Erythroblast (primary cell): ENCODE measurements around the gene HOXA13.

Source experiments
- GATA1 ChIP-seq: IDR thresholded peaks from 2 replicates; pipeline ENCODE4 v1.6.1; 2011; ENCODE audit warnings: low read depth, mild to moderate bottlenecking, control low read depth, low read length, moderate library complexity
- POLR2A ChIP-seq: IDR thresholded peaks from 2 replicates; pipeline ENCODE4 v1.6.1; 2011; ENCODE audit warnings: mild to moderate bottlenecking, low read length

DNA sequence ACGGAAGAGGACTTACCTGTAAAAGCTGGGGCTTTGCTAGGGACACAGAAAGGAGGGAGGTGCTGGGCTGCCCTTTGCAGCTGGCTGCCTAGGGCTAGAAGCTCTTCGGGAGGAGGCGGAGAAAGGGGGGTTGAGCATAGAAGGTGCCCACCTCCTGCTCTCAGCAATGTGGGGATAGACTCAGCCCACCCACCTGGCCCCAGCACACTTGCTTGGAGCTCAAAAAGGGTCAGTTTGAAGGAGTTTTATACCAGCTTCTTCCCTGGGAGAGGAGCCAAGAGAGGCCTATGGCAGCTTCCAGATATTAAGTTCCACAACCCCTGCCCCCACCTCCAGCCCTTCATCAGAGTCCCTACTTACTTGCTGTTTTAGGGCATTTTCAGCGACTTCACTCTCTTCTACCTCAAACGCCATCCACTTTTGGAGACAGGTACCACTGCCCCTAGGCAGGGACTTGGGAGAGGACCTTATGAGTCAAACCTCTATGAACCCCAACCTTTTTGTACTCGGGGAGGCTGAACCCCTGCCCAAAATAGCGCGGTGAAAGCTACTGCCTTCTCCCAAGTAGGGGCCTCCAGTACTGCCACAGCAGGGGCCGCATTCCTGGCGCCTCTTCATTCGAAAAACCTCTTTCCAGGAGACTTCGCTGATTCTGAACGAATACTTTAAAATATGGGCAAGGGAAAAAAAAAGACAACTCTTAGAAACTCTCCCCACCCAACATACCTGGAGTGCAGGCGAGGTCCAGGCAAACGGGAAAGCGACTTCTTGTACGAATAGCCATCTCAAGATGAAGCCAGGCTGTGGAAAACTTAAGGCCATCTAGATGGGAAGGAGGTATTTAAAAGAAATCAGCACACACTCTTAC lies 41.5 kb upstream of the HOXA13 start:
- TF ChIP-seq POLR2A (no peak), GATA1 (no peak)
